Kidney (tissue), 22 donors: ENCODE results near the gene ADARB1. TPM values are rescaled to one million over a fixed set of nuclear protein-coding genes. Genes with fewer than 3 reads are reported as not detected.

ENCODE experiments used
- DNase-seq, 5 donors: peaks; one replicate each; pipeline ENCODE4 v3.0.0-alpha.2; 2013 to 2020
- FAIRE-seq: peaks from 2 replicates; lab custom pipeline; 2012; peaks lifted over from hg19 to GRCh38; lab: Jason Lieb, UNC
- H3K27ac ChIP-seq, 2 donors: one replicate each; pipeline ENCODE4 v1.7.0; 2013; ENCODE audit warnings: low read depth in 2 of 2, low read length in 2 of 2, inconsistent platforms in 1 of 2
- H3K27me3 ChIP-seq: one replicate; pipeline ENCODE4 v1.7.1; 2013; ENCODE audit warnings: low read length, inconsistent platforms; ENCODE audit not compliant: control insufficient read depth, insufficient read depth
- H3K36me3 ChIP-seq, 3 donors: one replicate each; pipeline versions ENCODE4 v1.7.0 to v1.7.1; 2013; ENCODE audit warnings: low read length in 3 of 3, control low read depth in 1 of 3, inconsistent platforms in 1 of 3; ENCODE audit not compliant: insufficient read depth in 3 of 3, control insufficient read depth in 2 of 3
- H3K4me1 ChIP-seq, 3 donors: one replicate each; pipeline versions ENCODE4 v1.7.0 to v1.7.1; 2013; ENCODE audit warnings: low read length in 3 of 3, inconsistent platforms in 1 of 3, low read depth in 1 of 3; ENCODE audit not compliant: control insufficient read depth in 2 of 3, insufficient read depth in 2 of 3
- H3K4me3 ChIP-seq, 3 donors: one replicate each; pipeline versions ENCODE4 v1.7.0 to v1.8.1; 2013; ENCODE audit warnings: low read length in 3 of 3, control low read depth in 1 of 3, inconsistent platforms in 1 of 3
- H3K9ac ChIP-seq, 3 donors: one replicate each; pipeline versions ENCODE4 v1.7.0 to v1.7.1; 2013; ENCODE audit warnings: low read length in 3 of 3, control low read depth in 1 of 3, inconsistent platforms in 1 of 3
- H3K9me3 ChIP-seq, 3 donors: one replicate each; pipeline versions ENCODE4 v1.7.0 to v1.7.1; 2013; ENCODE audit warnings: low read length in 3 of 3, control low read depth in 1 of 3, inconsistent platforms in 1 of 3; ENCODE audit not compliant: control insufficient read depth in 2 of 3, insufficient read depth in 1 of 3
- intact Hi-C: fragments of 100-400 bp; cut with DNase I; formaldehyde crosslinking; loops from one replicate; pipeline ENCODE4 v1.11.1; 2022
- long read RNA-seq, 10 donors: library from polyadenylated mRNA in 1 of 10; unstranded in 1 of 10; transcript quantifications; one replicate each; pipeline ENCODE4 v2.0.0 and lab custom pipeline, GENCODE V29; 2021 to 2026
- polyA plus RNA-seq: library from polyadenylated mRNA; stranded (reverse); fragments of 350-450 nt; fragmentation: Illumina TruSeq; extraction: RNeasy Lipid Tissue Mini Kit (QIAGEN cat#74804); gene quantifications from one replicate; pipeline ENCODE4 v1.2.3, GENCODE V29; 2014; ENCODE audit warnings: low read depth, low replicate concordance; ENCODE audit not compliant: insufficient read depth
- total RNA-seq: library from RNA; stranded (reverse); fragmentation: NEBNext Ultra II Directional; extraction: Animal tissue kit (Norgen Biotek cat#: 25700); gene quantifications from one replicate; pipeline ENCODE4 v1.2.1, GENCODE V29; 2021
- TF ChIP-seq, protein P1 (sequence below): IDR thresholded peaks from 3 replicates; pipeline ENCODE4 v1.5.1; 2012; ENCODE audit warnings: mild to moderate bottlenecking, moderate library complexity, borderline replicate concordance; ENCODE audit not compliant: insufficient read depth; ENCODE audit errors: extremely low read depth
- donor health status: control.
- donor health status: control.
- donor health status: control.
- donor health status: control.
- donor health status: control.
- donor health status: DM: yes; HTN: yes; CAD: no.
- donor health status: Normal renal cell carcinoma (clear cell type).

Gene ADARB1, protein sequence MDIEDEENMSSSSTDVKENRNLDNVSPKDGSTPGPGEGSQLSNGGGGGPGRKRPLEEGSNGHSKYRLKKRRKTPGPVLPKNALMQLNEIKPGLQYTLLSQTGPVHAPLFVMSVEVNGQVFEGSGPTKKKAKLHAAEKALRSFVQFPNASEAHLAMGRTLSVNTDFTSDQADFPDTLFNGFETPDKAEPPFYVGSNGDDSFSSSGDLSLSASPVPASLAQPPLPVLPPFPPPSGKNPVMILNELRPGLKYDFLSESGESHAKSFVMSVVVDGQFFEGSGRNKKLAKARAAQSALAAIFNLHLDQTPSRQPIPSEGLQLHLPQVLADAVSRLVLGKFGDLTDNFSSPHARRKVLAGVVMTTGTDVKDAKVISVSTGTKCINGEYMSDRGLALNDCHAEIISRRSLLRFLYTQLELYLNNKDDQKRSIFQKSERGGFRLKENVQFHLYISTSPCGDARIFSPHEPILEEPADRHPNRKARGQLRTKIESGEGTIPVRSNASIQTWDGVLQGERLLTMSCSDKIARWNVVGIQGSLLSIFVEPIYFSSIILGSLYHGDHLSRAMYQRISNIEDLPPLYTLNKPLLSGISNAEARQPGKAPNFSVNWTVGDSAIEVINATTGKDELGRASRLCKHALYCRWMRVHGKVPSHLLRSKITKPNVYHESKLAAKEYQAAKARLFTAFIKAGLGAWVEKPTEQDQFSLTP
- total RNA-seq (34.9 TPM), polyA plus RNA-seq (6.7 TPM)
- long read RNA-seq, donor 1, result 0 reads
- long read RNA-seq, donor 2, partial matches to known transcripts, result 11 of 11 reads
- long read RNA-seq, donor 2, other reads (novel, unspliced or antisense), result 0 of 11 reads
- long read RNA-seq, donor 3, partial matches to known transcripts, result 0 of 2 reads
- long read RNA-seq, donor 3, other reads (novel, unspliced or antisense), result 0 of 2 reads
- long read RNA-seq, donor 4, result 0 reads
- long read RNA-seq, donor 5, result 0 reads
- long read RNA-seq, donor 6, result 0 reads
- long read RNA-seq, donor 7, full-length matches to known transcripts, result 3 of 43 reads
- long read RNA-seq, donor 7, partial matches to known transcripts, result 13 of 43 reads
- long read RNA-seq, donor 7, other reads (novel, unspliced or antisense), result 27 of 43 reads
- long read RNA-seq, donor 8, result 0 reads
- long read RNA-seq, donor 9, result 0 reads
- long read RNA-seq, donor 10, result 0 reads

- Histone ChIP-seq H3K27me3 (peaks cover 7% of the 10 kb centered on the region), H3K27ac (peak within 1 kb of the TSS; percentile 55 to 63), H3K4me3 (peak within 1 kb of the TSS; percentile 53 to 67 (median 55)), H3K9me3 (no peaks in the 10 kb centered on the region), H3K9ac (peak within 1 kb of the TSS; percentile 27 to 55 (median 43)), H3K4me1 (no peaks in the 10 kb centered on the region), H3K36me3 (no peaks in the 10 kb centered on the region)
- TF ChIP-seq, protein P1, sequence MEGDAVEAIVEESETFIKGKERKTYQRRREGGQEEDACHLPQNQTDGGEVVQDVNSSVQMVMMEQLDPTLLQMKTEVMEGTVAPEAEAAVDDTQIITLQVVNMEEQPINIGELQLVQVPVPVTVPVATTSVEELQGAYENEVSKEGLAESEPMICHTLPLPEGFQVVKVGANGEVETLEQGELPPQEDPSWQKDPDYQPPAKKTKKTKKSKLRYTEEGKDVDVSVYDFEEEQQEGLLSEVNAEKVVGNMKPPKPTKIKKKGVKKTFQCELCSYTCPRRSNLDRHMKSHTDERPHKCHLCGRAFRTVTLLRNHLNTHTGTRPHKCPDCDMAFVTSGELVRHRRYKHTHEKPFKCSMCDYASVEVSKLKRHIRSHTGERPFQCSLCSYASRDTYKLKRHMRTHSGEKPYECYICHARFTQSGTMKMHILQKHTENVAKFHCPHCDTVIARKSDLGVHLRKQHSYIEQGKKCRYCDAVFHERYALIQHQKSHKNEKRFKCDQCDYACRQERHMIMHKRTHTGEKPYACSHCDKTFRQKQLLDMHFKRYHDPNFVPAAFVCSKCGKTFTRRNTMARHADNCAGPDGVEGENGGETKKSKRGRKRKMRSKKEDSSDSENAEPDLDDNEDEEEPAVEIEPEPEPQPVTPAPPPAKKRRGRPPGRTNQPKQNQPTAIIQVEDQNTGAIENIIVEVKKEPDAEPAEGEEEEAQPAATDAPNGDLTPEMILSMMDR, result no peak
- intact Hi-C loops, result no loop called here
- FAIRE-seq (no peak), DNase-seq (peak; percentile 62 to 87 (median 81))
Observed at GRCh38 chr21:45074048-45074817, at the start of gene ADARB1. Gene ADARB1 (plus strand): TSS chr21:45074580. CDS start chr21:45171657, 97,077 bp downstream.

GRCh38 chr21:45026066-45026745 lies 48.2 kb upstream of the ADARB1 start:
- H3K36me3 ChIP-seq, result no peaks in the 10 kb centered on the region
- peaks cover 2 to 12% (median 2%) of the 10 kb centered on the region in 3 donors for H3K4me1 ChIP-seq
- H3K9ac ChIP-seq, result no peak overlapping the region
- no peak for FAIRE-seq
- DNase-seq, result peak in 1 of 5 donors; percentile 24
- H3K27me3 ChIP-seq, result no peaks in the 10 kb centered on the region
- no peak overlapping the region for H3K4me3 ChIP-seq
- peaks cover 0 to 3% (median 3%) of the 10 kb centered on the region in 3 donors for H3K9me3 ChIP-seq
- TF ChIP-seq, protein P1, result no peak
- intact Hi-C loops, result no loop called here
- H3K27ac ChIP-seq, result no peak overlapping the region

DNA sequence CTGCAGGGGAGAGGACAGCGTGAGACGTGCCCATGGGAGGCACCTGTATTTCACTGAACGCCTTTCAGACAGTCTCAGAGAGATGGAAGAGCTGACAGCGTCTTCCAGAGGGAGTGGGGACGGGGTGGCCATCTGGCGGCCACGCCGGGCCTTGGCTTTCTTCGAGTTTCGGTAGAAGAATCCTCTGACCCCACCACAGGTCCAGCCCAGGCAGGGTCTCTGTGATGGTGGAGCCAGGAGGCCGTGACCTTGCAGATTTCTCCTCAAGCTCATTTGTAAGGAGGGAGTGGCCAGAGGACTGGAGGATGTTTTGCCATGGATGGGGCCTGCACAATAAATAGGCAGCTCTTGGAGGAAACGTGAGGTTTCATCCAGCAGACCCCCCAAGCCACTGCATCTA lies 47.6 kb upstream of the ADARB1 start:
- intact Hi-C loops, result no loop called here
- peak in 1 of 5 donors; percentile 31 for DNase-seq

More for the DNA sequence above, 47.6 kb upstream of the ADARB1 start:
- TF ChIP-seq, protein P1, result no peak
- Histone ChIP-seq H3K36me3 (no peaks in the 10 kb centered on the region), H3K4me1 (peaks cover 2 to 15% (median 8%) of the 10 kb centered on the region in 3 donors), H3K4me3 (no peak overlapping the region), H3K9ac (no peak overlapping the region), H3K27ac (no peak overlapping the region), H3K27me3 (no peaks in the 10 kb centered on the region), H3K9me3 (peaks cover 0 to 3% (median 3%) of the 10 kb centered on the region in 3 donors)
- FAIRE-seq, result no peak
